NCI-H69 (cell line): ENCODE measurements around the gene IFT122.

Experiments used
- DNase-seq: peaks from one replicate; lab custom pipeline; 2025; lab: John Stamatoyannopoulos, UW

IFT122 gene

DNA sequence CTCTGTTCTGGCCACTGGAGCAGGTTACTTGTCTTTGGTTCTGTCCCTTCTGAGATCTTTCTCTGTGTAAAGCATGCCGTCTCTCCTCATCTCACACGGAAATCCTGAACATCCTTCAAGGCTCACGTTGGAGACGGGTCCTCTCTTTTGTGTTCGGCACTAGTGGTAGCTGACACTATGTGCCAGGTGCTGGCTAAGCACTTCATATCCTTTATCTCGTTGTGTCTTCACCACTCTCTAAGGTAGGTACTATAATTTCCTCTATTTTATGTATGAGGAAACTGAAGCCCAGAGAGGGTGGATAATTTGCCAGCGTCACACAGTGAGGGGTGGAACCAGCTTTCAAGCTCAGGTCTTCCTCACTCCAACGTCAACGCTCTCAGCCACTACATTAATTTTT is 1.2 kb downstream of the IFT122 start:
- DNase-seq, result peak; percentile 13

- peak; percentile 11 for DNase-seq
Measured at GRCh38 chr3:129441782-129442181, 1.8 kb downstream of the IFT122 start.

DNA sequence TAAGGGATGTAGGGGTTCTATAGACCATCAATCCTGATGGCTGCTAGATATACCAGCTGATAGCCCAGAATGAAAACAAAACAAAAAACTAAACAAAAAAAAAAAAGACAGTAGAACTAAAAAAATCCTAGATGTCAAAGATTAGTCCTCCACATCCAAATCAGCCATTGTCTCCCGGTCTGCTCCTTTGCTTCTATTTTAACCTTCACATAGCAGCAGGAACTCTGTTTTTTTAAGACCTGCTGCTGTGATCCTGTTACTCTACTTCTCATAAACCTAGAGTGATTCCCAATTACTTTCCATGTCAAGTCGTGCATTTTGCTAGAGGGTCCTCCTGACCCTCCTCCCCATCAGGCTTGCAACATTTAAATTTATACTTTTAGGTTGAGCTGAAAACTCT is 2.5 kb downstream of the IFT122 start:
- no peak for DNase-seq

DNA sequence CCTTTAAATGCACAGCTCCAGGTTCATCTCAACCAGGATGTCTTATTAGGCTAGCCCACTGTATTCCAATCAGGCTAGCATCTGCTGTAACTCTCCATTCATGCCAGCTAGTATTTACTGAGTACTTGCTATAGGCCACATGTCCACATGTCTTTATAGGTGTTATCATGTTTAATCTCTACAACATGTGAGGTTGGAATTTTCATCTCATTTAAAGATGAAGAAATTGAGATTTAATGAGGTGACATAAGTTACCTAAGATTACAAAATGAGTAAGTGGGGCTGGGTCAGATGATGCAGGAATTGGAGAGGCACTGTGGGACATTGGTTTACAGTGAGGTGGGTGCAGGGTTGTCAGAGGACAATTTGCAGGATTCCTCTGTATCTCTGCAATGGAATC is 2.9 kb downstream of the IFT122 start:
- DNase-seq, result no peak

- DNase-seq, result peak; percentile 30
Measured at GRCh38 chr3:129445471-129445870, 5.4 kb downstream of the IFT122 start.

GRCh38 chr3:129446926-129447325 is 6.9 kb downstream of the IFT122 start:
- no peak for DNase-seq

GRCh38 chr3:129448186-129448895 is 8.3 kb downstream of the IFT122 start:
- no peak for DNase-seq

DNA sequence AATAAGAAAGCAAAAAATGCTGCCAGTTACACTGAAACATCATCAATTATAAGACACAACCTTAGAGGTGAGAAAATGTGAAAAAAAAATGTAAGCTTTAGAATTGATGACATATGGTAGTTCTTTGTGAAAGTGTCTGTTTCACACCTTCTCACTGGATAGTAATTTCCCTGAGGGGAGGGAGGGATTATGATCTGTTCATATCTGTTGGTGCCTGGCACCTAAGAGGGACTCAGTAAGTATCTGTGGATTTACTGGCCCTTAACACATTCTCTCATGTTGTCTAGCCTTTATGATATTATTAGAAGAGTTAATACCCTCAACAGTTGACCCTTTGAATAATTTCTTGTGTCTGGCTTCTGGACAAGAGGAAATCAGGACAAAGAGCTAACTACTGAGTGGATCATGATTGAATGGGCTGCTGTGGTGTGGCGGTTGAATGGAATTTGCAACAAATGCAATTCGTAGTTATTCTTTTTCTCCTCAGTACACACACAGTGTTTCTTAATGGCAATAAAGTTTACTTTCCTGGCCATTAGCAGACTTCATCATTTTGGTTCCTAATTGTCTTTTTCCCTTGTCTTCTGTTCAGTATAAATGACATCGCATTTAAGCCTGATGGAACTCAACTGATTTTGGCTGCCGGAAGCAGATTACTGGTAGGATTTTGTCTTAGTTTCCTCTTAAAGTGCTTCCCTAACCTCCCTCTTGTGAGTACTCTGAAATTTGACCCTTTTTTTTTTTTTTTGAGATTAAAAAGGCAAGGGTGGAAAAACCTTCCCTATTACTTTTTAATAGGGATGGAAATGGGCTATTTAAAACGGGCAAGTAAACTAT is 9.5 kb downstream of the IFT122 start:
- DNase-seq, result no peak

DNA sequence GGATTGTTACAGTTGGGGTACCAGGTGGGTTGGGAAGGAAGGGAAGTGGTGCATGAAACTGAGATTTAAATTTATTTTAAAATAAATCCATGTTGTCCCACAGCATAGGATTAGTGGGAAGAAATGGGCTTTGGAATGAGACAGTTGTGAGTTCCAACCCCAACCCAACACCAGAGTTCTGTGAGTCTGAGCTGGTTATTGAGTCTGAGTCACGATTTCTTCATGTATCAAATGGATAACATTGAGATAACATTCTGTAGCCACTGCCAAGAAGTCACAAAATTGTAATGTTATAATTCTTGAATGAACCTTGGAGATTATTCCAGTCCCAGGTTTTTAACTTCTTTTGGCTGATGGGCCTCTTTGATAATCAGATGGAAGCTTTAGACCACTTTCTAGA is 13.7 kb downstream of the IFT122 start:
- no peak for DNase-seq

GRCh38 chr3:129460155-129460554 is 20.1 kb downstream of the IFT122 start:
- no peak for DNase-seq

GRCh38 chr3:129460572-129460971 is 20.5 kb downstream of the IFT122 start:
- DNase-seq, result no peak

DNA sequence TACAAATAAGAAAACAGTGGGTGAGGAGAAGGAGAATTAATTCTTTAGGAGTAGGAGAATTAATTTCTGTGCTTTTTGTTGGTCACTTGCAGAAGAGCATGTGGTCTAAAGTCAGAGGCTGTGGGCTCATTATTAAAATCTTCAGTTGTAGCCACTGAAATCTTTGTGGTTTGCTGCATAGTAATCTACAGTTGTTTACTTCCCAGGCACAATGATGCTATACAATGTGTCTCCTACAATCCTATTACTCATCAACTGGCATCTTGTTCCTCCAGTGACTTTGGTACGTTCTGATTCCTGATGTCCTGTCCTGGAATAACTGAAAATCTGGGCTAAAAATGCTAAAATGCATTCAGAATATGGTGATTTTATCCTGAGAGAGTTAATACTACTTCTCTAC is 21.0 kb downstream of the IFT122 start:
- no peak for DNase-seq

- DNase-seq, result no peak
Measured at GRCh38 chr3:129461461-129462146, 21.6 kb downstream of the IFT122 start.

- no peak for DNase-seq
Measured at GRCh38 chr3:129462361-129462968, 22.4 kb downstream of the IFT122 start.

GRCh38 chr3:129463094-129463493 is 23.1 kb downstream of the IFT122 start:
- no peak for DNase-seq

GRCh38 chr3:129463716-129464115 is 23.7 kb downstream of the IFT122 start:
- DNase-seq, result no peak

DNA sequence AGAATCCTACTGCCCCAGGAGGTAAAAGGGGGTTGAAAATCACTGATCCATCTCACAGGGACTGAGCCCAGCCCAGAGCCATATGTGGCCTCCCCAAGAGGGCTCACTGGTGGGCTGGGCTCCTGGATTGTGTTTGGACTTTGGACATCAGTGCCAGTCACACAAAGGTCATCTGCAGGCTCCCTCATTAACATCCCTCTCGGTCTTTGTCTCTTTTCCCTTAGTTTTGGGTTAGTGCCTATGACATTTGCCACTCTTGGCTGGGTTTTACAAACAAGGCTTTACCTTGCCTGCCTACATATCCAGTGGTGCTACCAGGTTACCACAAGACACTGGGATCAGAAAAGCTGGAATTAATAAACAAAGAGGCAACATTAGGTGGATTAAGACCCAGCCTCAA is 27.9 kb downstream of the IFT122 start:
- no peak for DNase-seq

DNA sequence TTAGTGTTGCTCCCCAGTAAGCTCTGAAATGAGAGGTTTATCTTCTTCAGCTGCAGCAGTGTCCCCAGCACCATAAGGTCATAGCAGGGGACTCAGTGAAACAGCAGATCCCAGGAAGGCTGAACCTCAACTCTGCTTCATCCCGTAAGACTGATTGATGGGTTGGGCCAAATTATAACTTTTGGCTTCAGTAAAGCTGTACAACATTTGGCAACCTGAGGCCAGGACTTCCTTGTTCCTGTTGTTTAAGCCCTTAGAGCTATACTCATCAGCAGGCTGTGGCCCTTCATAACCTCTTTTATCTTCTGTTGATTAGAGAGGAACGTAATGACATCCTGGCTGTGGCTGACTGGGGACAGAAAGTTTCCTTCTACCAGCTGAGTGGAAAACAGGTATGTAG is 29.0 kb downstream of the IFT122 start:
- DNase-seq, result no peak

GRCh38 chr3:129470861-129471260 is 30.8 kb downstream of the IFT122 start:
- no peak for DNase-seq

DNA sequence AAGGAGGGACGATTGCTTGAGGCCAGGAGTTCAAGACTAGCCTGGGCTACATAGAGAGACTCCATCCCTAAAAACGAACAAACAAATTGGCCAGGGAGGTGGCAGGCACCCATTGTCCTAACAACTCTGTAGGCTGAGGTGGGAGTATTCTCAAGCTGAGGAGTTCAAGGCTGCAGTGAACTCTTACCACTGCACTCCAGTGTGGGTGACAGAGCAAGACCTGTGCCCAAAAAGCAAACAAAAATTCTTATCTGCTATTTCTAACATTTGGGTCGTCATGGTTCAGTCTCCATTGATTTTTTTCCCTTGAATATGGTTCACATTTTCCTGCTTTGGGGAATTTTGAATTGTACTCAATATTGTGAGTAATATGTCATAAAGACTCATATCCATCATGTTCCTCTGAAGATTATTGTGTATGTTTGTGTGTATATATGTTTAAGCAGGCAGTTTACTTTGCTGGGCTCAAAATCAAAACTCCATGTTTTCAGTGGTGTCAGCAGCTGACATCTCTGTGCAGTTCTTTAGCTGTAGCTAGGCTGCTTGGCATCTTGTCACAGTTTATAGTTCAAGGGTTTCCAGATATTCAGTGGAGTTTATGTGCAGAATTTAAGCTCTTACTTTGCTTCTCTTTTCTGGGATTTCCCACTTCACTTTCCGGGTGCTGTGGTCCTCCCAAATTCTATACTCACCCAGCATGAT is 33.2 kb downstream of the IFT122 start:
- DNase-seq, result no peak

DNA sequence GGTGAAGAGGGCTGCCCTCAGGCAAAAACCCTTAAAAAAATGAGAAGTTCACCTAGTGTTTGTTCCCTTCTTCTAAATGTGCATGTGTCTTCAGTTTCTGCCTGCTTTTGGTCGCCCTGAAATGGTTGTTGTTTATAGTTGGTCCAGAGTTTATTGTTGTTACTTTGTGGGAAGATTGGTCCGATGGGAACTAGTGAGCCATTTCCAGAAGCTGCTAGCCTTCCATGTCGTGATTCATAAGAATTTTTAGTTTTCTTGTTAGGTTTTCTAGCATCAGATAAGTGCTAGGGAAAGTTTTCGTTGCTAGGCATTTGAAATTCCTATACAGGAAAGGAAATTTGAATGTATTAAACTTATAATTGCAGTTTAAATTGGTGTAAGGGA is 33.7 kb downstream of the IFT122 start:
- no peak for DNase-seq
